HCT116 (cell line): ENCODE measurements around the gene TUBB8.

Source experiments
- ATF3 ChIP-seq: IDR thresholded peaks from 2 replicates; pipeline ENCODE4 v1.6.1; 2012
- EZH2phosphoT487 ChIP-seq: fragments of 200-600 bp; IDR thresholded peaks from 2 replicates; pipeline ENCODE4 v1.6.1; 2018; ENCODE audit warnings: antibody characterized with exemption, borderline replicate concordance
- ZNF274 ChIP-seq: fragments of 200-500 bp; sonication (Bioruptor generic); IDR thresholded peaks from 2 replicates; pipeline ENCODE4 v1.6.1; 2014; ENCODE audit warnings: mild to moderate bottlenecking, low read depth, low read length, inconsistent platforms
- TF ChIP-seq, protein P1 (sequence below), 3 experiments: fragments of 200-600 bp in 1 of 3; sonication (generic) in 1 of 3; IDR thresholded peaks in 2 of 3; conservative IDR thresholded peaks in 1 of 3; 2 replicates each; pipeline ENCODE4 v1.5.1; 2012 to 2017; ENCODE audit warnings: low read depth in 2 of 3, low read length in 2 of 3, antibody characterized with exemption in 1 of 3, borderline replicate concordance in 1 of 3, control low read depth in 1 of 3, mild to moderate bottlenecking in 1 of 3, mixed read lengths in 1 of 3, mixed run types in 1 of 3, moderate library complexity in 1 of 3; ENCODE audit not compliant: insufficient read depth in 1 of 3

- no peak for TF ChIP-seq ZNF274
- TF ChIP-seq, protein P1, sequence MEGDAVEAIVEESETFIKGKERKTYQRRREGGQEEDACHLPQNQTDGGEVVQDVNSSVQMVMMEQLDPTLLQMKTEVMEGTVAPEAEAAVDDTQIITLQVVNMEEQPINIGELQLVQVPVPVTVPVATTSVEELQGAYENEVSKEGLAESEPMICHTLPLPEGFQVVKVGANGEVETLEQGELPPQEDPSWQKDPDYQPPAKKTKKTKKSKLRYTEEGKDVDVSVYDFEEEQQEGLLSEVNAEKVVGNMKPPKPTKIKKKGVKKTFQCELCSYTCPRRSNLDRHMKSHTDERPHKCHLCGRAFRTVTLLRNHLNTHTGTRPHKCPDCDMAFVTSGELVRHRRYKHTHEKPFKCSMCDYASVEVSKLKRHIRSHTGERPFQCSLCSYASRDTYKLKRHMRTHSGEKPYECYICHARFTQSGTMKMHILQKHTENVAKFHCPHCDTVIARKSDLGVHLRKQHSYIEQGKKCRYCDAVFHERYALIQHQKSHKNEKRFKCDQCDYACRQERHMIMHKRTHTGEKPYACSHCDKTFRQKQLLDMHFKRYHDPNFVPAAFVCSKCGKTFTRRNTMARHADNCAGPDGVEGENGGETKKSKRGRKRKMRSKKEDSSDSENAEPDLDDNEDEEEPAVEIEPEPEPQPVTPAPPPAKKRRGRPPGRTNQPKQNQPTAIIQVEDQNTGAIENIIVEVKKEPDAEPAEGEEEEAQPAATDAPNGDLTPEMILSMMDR (IDR thresholded peaks at IDR 0.05 in 2 of 3, conservative IDR thresholded peaks at IDR 0.05 in 1 of 3; ENCODE audit: borderline replicate concordance in 1 of 3, insufficient read depth in 1 of 3, low read depth in 2 of 3, low read length in 2 of 3) = no peak
- TF ChIP-seq EZH2phosphoT487 = no peak
- TF ChIP-seq ATF3 = no peak
These were observed 31.5 kb upstream of the TUBB8 start for GRCh38 chr10:80477-81105.
